BLaER1 treated with 17β-estradiol and CSF1 and Interleukin-3, amounts not matched to agents 10 nM and 100 nM (cell line): ENCODE measurements around the gene PCDHGB4.

Experiments used
- H3K27ac ChIP-seq, 11 experiments: shearing (Covaris generic); formaldehyde crosslinking; 2 replicates each; pipeline ENCODE4 v1.8.1; 2022
- H3K27me3 ChIP-seq, 11 experiments: shearing (Covaris generic); formaldehyde crosslinking; 2 replicates each; pipeline ENCODE4 v1.8.1; 2022
- H3K36me3 ChIP-seq, 11 experiments: shearing (Covaris generic); formaldehyde crosslinking; 2 replicates each; pipeline ENCODE4 v1.8.1; 2022
- H3K4me1 ChIP-seq, 10 experiments: shearing (Covaris generic); formaldehyde crosslinking; 2 replicates each; pipeline ENCODE4 v1.8.1; 2022
- H3K4me2 ChIP-seq, 11 experiments: shearing (Covaris generic); formaldehyde crosslinking; 2 replicates each; pipeline ENCODE4 v1.8.1; 2022
- H3K4me3 ChIP-seq, 10 experiments: shearing (Covaris generic); formaldehyde crosslinking; 2 replicates each; pipeline ENCODE4 v1.8.1; 2022
- H3K9ac ChIP-seq, 11 experiments: shearing (Covaris generic); formaldehyde crosslinking; 2 replicates each; pipeline ENCODE4 v1.8.1; 2022
- H3K9me3 ChIP-seq, 11 experiments: shearing (Covaris generic); formaldehyde crosslinking; replicated peaks in 1 of 11; 2 replicates each; pipeline ENCODE4 v1.8.1; 2022
- H4K20me1 ChIP-seq, 11 experiments: shearing (Covaris generic); formaldehyde crosslinking; 2 replicates each; pipeline ENCODE4 v1.8.1; 2022
- Cebpa-rat ChIP-seq, 11 experiments: shearing (Covaris generic); IDR thresholded peaks; 2 replicates each; pipeline ENCODE4 v1.8.1; 2022

The PCDHGB4 gene

GRCh38 chr5:141349917-141350619, 37.4 kb upstream of the PCDHGB4 start, which contains the start of gene PCDHGB1:
Gene PCDHGB1 (plus strand): TSS chr5:141350099. CDS start chr5:141350261, 162 bp downstream.
- Histone ChIP-seq H3K27me3 (no peaks in the 10 kb centered on the region), H3K9ac (no peak within 1 kb of the TSS), H3K4me3 (no peak within 1 kb of the TSS), H3K9me3 (peaks cover 77 to 94% (median 85%) of the 10 kb centered on the region in 11 experiments), H3K36me3 (peaks cover 0 to 3% (median 0%) of the 10 kb centered on the region in 11 experiments; a peak in 2 of 22 replicates), H4K20me1 (no peaks in the 10 kb centered on the region), H3K4me1 (no peaks in the 10 kb centered on the region), H3K27ac (no peak within 1 kb of the TSS), H3K4me2 (no peak within 1 kb of the TSS)
- TF ChIP-seq Cebpa-rat (IDR thresholded peaks at IDR 0.05): no peak

GRCh38 chr5:141351591-141351990, 35.9 kb upstream of the PCDHGB4 start:
- peaks cover 80 to 94% (median 87%) of the 10 kb centered on the region in 11 experiments for H3K9me3 ChIP-seq
- H4K20me1 ChIP-seq: no peaks in the 10 kb centered on the region
- H3K27me3 ChIP-seq: no peaks in the 10 kb centered on the region

DNA sequence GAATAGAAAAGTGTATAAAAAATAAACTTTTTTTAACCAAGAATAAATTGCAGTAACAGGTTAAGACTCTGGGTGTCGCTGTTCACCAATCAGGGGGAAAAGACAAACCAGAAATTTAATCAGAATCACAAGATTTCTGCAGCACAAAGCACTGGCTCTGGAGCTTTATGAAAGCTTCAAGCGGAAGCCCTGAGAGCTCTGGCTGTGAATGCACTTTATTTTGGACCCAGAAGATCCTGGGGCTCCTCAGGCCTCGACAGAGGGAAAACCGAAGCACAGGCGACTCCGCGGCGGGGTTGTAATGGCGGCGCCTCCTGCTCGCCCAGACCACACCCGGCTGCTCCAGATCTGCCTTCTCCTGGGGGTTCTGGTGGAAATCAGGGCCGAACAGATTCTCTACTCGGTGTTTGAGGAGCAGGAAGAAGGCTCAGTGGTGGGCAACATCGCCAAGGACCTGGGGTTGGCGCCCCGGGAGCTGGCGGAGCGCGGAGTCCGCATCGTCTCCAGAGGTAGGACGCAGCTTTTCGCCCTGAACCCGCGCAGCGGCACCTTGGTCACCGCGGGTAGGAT, 32.5 kb upstream of the PCDHGB4 start, which contains the start of gene PCDHGA4:
TSS of gene PCDHGA4 (plus strand) at position 122 of the 570 bp plus-strand sequence. CDS start at position 209, 87 bp downstream.
- Histone ChIP-seq H3K27me3 (no peaks in the 10 kb centered on the region), H3K27ac (no peak within 1 kb of the TSS), H3K4me1 (no peaks in the 10 kb centered on the region), H3K4me3 (no peak within 1 kb of the TSS), H3K9ac (no peak within 1 kb of the TSS), H3K4me2 (no peak within 1 kb of the TSS), H3K9me3 (peaks cover 69 to 93% (median 81%) of the 10 kb centered on the region in 11 experiments), H4K20me1 (no peaks in the 10 kb centered on the region), H3K36me3 (peaks cover 0 to 5% (median 0%) of the 10 kb centered on the region in 11 experiments; a peak in 1 of 22 replicates)
- no peak for TF ChIP-seq Cebpa-rat (IDR thresholded peaks at IDR 0.05)

More at GRCh38 chr5:141351591-141351990, 35.9 kb upstream of the PCDHGB4 start:
- Histone ChIP-seq H3K4me3 (no peak overlapping the region), H3K27ac (no peak overlapping the region), H3K4me2 (no peak overlapping the region), H3K36me3 (peaks cover 0 to 5% (median 0%) of the 10 kb centered on the region in 11 experiments; a peak in 1 of 22 replicates), H3K4me1 (no peaks in the 10 kb centered on the region), H3K9ac (no peak overlapping the region)
- TF ChIP-seq Cebpa-rat (IDR thresholded peaks at IDR 0.05): no peak

DNA sequence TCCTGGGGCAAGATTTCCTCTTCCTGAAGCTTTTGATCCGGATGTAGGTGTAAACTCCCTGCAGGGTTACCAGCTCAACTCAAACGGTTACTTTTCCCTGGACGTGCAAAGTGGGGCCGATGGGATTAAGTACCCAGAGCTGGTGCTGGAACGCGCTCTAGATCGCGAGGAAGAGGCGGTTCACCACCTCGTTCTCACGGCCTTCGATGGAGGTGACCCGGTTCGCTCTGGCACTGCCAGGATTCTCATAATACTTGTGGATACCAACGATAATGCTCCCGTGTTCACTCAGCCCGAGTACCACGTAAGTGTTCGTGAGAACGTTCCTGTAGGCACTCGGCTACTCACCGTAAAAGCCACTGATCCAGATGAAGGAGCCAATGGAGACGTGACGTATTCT, 31.9 kb upstream of the PCDHGB4 start:
- H3K4me2 ChIP-seq: no peak overlapping the region
- H3K9me3 ChIP-seq: peaks cover 69 to 93% (median 81%) of the 10 kb centered on the region in 11 experiments

DNA sequence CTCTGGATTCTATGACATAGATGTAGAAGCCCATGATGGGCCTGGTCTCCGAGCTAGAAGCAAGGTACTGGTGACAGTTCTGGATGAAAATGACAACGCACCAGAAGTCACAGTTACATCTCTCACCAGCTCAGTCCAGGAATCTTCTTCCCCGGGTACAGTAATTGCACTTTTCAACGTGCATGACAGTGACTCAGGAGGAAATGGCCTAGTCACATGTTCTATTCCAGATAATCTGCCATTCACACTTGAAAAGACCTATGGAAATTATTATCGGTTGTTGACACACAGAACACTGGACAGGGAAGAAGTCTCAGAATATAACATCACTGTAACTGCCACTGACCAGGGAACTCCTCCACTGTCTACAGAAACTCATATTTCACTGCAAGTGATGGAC, 31.4 kb upstream of the PCDHGB4 start:
- no peak overlapping the region for H3K27ac ChIP-seq
- H3K36me3 ChIP-seq: peaks cover 0 to 5% (median 0%) of the 10 kb centered on the region in 11 experiments; a peak in 1 of 22 replicates
- H3K4me2 ChIP-seq: no peak overlapping the region
- H3K27me3 ChIP-seq: no peaks in the 10 kb centered on the region
- no peaks in the 10 kb centered on the region for H4K20me1 ChIP-seq
- H3K9ac ChIP-seq: no peak overlapping the region
- TF ChIP-seq Cebpa-rat (IDR thresholded peaks at IDR 0.05): no peak
- no peaks in the 10 kb centered on the region for H3K4me1 ChIP-seq
- H3K9me3 ChIP-seq: peaks cover 69 to 93% (median 81%) of the 10 kb centered on the region in 11 experiments
- H3K4me3 ChIP-seq: no peak overlapping the region

More for the DNA sequence above, 31.9 kb upstream of the PCDHGB4 start:
- peaks cover 0 to 5% (median 0%) of the 10 kb centered on the region in 11 experiments; a peak in 1 of 22 replicates for H3K36me3 ChIP-seq
- no peak overlapping the region for H3K9ac ChIP-seq
- no peaks in the 10 kb centered on the region for H4K20me1 ChIP-seq
- H3K27ac ChIP-seq: no peak overlapping the region
- no peak for TF ChIP-seq Cebpa-rat (IDR thresholded peaks at IDR 0.05)
- no peak overlapping the region for H3K4me3 ChIP-seq
- H3K27me3 ChIP-seq: no peaks in the 10 kb centered on the region
- no peaks in the 10 kb centered on the region for H3K4me1 ChIP-seq

- Histone ChIP-seq H3K4me3 (no peak overlapping the region), H3K27me3 (no peaks in the 10 kb centered on the region), H3K4me2 (no peak overlapping the region), H3K9me3 (peaks cover 69 to 93% (median 81%) of the 10 kb centered on the region in 11 experiments), H3K36me3 (peaks cover 0 to 5% (median 0%) of the 10 kb centered on the region in 11 experiments; a peak in 1 of 22 replicates), H4K20me1 (no peaks in the 10 kb centered on the region), H3K4me1 (no peaks in the 10 kb centered on the region), H3K27ac (no peak overlapping the region), H3K9ac (no peak overlapping the region)
- no peak for TF ChIP-seq Cebpa-rat (IDR thresholded peaks at IDR 0.05)
Measured at GRCh38 chr5:141356950-141357349, 30.5 kb upstream of the PCDHGB4 start.

DNA sequence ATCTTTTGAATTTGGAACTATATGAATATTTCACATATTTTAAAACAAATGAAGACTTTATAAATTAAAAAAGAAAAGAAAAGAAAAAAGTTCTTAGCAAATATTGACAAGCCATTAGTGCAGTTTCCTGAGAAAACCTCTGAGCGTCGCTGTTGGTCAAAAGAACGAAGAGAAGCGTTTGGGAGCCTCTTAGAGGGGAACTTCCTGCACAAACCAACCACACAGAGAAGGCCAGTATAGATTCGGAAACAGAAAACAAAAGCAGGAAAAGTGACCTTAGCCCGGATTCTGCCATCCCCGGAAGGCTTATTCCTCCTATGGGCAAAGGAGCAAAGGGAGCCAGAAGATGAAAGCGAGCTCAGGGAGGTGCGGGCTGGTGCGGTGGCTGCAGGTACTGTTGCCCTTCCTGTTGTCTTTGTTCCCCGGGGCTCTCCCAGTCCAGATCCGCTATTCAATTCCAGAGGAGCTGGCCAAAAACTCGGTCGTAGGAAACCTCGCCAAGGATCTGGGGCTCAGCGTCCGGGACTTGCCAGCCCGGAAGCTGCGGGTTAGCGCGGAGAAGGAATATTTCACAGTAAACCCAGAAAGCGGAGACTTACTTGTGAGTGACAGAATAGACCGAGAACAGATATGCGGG, 27.6 kb upstream of the PCDHGB4 start, which contains the start of gene PCDHGB2:
TSS of gene PCDHGB2 (plus strand) at position 205 of the 637 bp plus-strand sequence. CDS start at position 347, 142 bp downstream.
- H3K9ac ChIP-seq: no peak within 1 kb of the TSS
- peaks cover 0 to 8% (median 0%) of the 10 kb centered on the region in 11 experiments; a peak in 2 of 22 replicates for H3K36me3 ChIP-seq

DNA sequence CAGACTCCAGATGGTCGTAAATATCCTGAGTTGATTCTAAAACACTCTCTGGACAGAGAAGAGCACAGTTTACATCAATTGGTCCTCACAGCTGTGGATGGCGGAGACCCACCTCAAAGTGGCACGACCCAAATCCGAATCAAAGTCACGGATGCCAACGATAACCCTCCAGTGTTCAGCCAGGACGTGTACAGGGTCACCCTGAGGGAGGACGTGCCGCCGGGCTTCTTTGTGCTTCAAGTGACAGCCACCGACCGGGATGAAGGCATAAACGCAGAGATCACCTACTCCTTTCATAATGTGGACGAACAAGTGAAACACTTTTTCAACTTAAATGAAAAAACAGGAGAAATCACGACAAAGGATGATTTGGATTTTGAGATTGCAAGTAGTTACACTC, 26.8 kb upstream of the PCDHGB4 start:
- Histone ChIP-seq H3K27ac (no peak overlapping the region), H3K4me1 (no peaks in the 10 kb centered on the region; a peak in 1 of 20 replicates), H3K4me2 (no peak overlapping the region), H3K9me3 (peaks cover 74 to 97% (median 89%) of the 10 kb centered on the region in 11 experiments), H3K27me3 (no peaks in the 10 kb centered on the region), H3K36me3 (peaks cover 0 to 4% (median 0%) of the 10 kb centered on the region in 11 experiments; a peak in 2 of 22 replicates), H3K4me3 (no peak overlapping the region), H4K20me1 (no peaks in the 10 kb centered on the region), H3K9ac (no peak overlapping the region)
- TF ChIP-seq Cebpa-rat (IDR thresholded peaks at IDR 0.05): no peak

More for the DNA sequence above, 27.6 kb upstream of the PCDHGB4 start, which contains the start of gene PCDHGB2:
- no peak for TF ChIP-seq Cebpa-rat (IDR thresholded peaks at IDR 0.05)
- H3K9me3 ChIP-seq: peaks cover 74 to 97% (median 89%) of the 10 kb centered on the region in 11 experiments
- no peaks in the 10 kb centered on the region for H4K20me1 ChIP-seq
- H3K27me3 ChIP-seq: no peaks in the 10 kb centered on the region
- peak within 1 kb of the TSS in 8 of 10 experiments; percentile 9 to 44 (median 28); a peak in 7 of 20 replicates for H3K4me3 ChIP-seq
- no peak within 1 kb of the TSS for H3K4me2 ChIP-seq
- H3K4me1 ChIP-seq: no peaks in the 10 kb centered on the region; a peak in 1 of 20 replicates
- peak within 1 kb of the TSS in 1 of 11 experiments; percentile 15; a peak in 1 of 22 replicates for H3K27ac ChIP-seq
